OCI-LY3 (cell line): ENCODE results near the gene RAB31.
"Not testable (repeated sequence)": the region's sequence is repeated elsewhere in the genome, so short reads cannot be mapped to it uniquely, and the experiment has no call there.

Experiments used
- EZH2phosphoT487 ChIP-seq: fragments of 200-600 bp; shearing (Covaris generic); IDR thresholded peaks from 2 replicates; pipeline ENCODE4 v1.6.1; 2018; ENCODE audit warnings: antibody characterized with exemption, mixed run types, low read depth
- TF ChIP-seq, protein P1 (sequence below): fragments of 200-600, 300-600 bp; sonication (generic); IDR thresholded peaks from 2 replicates; pipeline ENCODE4 v1.5.1; 2014; ENCODE audit warnings: antibody characterized with exemption, low read length, low read depth

DNA sequence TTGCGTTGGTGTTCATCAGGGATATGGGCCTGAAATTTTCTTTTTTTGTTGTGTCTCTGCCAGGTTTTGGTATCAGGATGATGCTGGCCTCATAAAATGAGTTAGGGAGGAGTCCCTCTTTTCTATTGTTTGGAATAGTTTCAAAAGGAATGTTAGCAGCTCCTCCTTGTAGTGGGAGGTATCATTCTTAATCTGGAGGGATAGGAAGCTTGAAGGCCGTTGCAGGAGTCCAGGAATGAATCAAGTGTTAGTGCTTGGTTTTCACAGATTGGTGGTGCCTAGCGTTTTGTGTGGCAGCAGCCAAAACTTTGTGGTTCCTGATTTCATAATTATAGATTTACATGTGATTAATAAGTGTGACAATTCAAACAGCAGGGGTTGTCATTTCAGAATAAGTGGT, 62.0 kb downstream of the RAB31 start:
- TF ChIP-seq, protein P1, sequence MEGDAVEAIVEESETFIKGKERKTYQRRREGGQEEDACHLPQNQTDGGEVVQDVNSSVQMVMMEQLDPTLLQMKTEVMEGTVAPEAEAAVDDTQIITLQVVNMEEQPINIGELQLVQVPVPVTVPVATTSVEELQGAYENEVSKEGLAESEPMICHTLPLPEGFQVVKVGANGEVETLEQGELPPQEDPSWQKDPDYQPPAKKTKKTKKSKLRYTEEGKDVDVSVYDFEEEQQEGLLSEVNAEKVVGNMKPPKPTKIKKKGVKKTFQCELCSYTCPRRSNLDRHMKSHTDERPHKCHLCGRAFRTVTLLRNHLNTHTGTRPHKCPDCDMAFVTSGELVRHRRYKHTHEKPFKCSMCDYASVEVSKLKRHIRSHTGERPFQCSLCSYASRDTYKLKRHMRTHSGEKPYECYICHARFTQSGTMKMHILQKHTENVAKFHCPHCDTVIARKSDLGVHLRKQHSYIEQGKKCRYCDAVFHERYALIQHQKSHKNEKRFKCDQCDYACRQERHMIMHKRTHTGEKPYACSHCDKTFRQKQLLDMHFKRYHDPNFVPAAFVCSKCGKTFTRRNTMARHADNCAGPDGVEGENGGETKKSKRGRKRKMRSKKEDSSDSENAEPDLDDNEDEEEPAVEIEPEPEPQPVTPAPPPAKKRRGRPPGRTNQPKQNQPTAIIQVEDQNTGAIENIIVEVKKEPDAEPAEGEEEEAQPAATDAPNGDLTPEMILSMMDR: not testable (repeated sequence)
- TF ChIP-seq EZH2phosphoT487: not testable (repeated sequence)
